HG03342 (cell line): ENCODE measurements around the gene SSH3.
"Not testable (repeated sequence)": the region's sequence is repeated elsewhere in the genome, so short reads cannot be mapped to it uniquely, and the experiment has no call there.

Experiments
- ATAC-seq: cut with Tn5 transposase; IDR thresholded peaks from one replicate; pipeline ENCODE4 v1.9.1; 2021; ENCODE audit warnings: mild to moderate bottlenecking, moderate library complexity; ENCODE audit not compliant: unreplicated experiment

The SSH3 gene

GRCh38 chr11:67310246-67311050 is 7.1 kb downstream of the SSH3 start:
- ATAC-seq: no peak

DNA sequence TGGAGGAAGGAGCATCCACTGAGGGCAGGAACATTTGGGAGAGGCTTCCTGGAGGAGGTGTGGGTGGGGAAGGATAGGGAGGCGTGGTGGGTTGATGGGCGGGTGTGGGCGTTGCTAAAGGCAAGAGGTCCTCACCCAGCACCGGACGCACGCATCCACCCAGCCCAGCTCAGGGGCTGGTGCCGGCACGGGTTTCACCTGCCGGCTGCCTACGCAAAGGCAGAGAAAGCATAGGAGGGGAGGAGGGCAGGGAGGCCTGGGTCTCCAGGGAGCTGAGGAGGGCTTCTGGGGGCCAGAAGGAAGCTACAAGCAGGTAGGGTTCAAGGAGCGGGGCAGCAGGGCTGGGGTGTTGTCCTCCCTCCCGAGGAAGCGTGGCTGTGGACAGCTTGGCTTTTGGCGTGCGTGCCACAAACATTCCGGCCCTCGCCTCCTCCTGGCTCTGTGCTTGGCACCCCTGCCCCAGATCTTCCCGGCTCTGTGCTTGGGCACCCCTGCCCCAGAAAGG is 7.8 kb downstream of the SSH3 start:
- ATAC-seq: no peak

GRCh38 chr11:67311556-67312082 is 8.3 kb downstream of the SSH3 start:
- no peak for ATAC-seq

- ATAC-seq: no peak
These were observed 9.1 kb downstream of the SSH3 start for GRCh38 chr11:67312187-67313021.

GRCh38 chr11:67313125-67313890 is 10.0 kb downstream of the SSH3 start:
- no peak for ATAC-seq

DNA sequence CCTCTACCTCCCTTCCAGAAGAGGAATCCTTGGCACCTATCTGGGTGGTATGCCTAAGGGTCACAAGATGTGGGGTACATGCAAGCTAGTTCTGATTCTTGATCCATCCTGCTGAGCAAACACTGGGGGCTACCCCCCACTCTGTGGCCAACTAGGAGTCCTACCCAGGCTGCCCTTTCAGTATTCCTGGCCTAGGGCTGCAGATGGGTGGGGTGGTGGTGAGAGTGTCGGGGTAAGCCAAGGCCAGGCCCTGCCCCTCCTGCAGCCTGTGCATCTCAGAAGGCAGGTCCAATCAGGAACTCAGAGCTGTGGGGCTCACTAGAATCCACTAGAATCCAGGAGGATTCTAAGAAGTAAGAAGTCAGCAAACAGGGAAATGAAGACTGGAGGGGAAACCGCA is 10.9 kb downstream of the SSH3 start:
- ATAC-seq: no peak

DNA sequence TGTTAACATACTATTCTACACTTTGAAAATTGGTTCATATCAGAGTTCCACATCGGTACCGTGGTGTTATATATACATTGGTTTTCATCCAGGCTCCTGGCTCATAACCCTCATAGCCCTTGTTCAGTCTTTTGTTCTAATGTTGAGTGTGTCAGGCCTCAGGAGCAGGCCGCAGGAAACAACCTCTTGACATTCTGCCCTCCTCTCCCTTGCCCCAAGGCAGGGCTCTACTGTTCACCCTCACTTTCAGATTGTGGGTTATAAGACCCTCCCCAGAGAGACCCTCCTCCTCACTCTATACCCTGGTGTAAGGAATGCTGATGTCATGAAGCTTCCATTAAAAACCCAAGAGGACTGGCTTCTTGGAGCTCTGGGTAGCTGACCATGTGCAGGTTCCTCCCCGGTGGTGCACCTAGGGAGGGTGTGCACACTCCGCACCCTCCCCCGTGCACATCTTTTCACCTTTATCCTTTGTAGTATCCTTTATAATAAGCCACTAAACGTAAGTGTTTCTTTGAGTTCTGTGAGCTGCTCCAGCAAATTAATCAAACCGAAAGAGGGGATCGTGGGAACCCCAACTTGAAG is 12.1 kb downstream of the SSH3 start:
- no peak for ATAC-seq

- ATAC-seq: no peak
These were observed 13.5 kb downstream of the SSH3 start for GRCh38 chr11:67316882-67317204.

- peak; percentile 81 for ATAC-seq
These were observed 14.0 kb downstream of the SSH3 start for GRCh38 chr11:67317205-67317887.

- ATAC-seq: no peak
These were observed 14.7 kb downstream of the SSH3 start for GRCh38 chr11:67317888-67318555.

DNA sequence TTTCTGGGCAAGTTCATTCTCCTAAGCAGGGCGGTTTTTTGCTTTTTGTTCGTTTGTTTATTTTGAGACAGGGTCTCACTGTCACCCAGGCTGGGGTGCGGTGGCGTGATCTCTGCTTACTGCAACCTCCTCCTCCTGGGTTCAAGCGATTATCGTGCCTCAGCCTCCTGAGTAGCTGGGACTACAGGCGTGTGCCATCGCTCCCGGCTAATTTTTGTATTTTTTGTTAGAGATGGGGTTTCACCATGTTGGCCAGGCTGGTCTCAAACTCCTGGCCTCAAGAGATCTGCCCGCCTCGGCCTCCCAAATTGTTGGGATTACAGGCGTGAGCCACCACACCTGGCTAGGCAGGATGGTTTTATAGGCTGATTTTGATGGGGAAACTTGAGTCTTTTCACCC is 15.5 kb downstream of the SSH3 start:
- ATAC-seq: not testable (repeated sequence)

DNA sequence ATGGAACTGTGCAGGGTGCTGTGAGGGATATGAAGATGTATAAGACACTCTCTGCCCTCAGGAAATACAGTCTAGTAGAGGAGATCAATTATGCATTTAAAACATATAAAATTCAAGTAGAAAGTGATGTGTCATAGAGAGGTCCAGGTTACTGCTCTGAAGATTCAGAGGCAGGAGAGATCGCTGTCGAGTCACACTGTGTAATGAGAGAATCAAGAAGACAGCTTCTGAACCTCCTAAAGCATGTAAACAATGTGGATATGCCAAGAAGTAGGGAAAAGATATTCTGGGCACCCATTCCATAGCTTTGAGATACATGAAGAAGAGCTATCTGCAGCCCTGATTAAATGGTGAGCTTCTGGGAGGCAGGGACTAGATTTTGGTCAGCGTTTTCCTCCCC is 16.7 kb downstream of the SSH3 start:
- ATAC-seq: no peak

DNA sequence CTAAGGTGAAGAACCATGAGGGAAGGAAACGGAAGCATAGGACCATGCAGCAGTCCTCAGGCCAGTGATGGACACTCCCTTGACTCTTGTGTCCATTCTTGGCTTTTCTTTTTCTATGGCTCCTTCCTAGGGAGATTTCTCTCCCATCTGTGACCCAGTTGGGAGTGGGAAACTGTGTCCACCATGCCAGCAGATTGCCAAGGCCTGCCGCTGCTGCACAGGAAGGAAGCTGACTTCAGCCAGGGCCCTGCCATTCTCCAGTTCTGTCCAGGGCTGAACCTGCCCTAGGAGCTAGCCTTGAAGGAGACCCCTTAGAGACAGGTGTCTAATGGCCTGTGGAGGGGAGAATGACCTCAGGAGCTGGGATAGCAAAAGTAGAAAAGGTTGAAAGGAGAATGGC is 17.4 kb downstream of the SSH3 start:
- ATAC-seq: no peak

DNA sequence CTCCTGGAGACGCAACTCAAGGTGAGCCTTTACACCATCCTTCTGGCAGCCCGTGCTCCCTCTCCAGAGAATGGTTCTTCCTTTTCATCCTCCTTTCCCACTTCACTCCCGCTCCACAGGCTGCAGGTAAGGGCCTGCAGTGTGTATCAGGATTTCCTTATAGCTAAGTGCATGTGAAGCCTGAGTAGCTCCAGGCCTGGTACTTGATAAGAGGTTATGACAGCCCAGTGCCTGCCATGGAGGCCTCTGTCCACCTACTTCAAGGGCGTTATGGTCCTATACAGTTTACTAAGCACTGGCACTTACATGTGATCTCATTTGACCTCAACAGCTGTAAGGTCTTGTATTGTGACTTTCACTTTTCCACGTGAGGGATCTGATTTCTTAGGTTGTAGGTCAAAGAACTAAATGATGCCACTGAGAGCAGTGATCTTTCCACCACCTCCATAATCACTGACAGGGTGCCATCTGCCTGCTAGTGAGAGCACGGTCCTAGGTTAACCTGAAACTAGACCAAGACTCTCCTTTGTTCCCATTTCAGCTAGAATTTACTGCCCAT is 18.1 kb downstream of the SSH3 start:
- no peak for ATAC-seq

- ATAC-seq: no peak
These were observed 18.7 kb downstream of the SSH3 start for GRCh38 chr11:67322049-67322448.

- no peak for ATAC-seq
These were observed 20.2 kb downstream of the SSH3 start for GRCh38 chr11:67323526-67323925.

- no peak for ATAC-seq
These were observed 28.9 kb downstream of the SSH3 start for GRCh38 chr11:67332081-67332691.

DNA sequence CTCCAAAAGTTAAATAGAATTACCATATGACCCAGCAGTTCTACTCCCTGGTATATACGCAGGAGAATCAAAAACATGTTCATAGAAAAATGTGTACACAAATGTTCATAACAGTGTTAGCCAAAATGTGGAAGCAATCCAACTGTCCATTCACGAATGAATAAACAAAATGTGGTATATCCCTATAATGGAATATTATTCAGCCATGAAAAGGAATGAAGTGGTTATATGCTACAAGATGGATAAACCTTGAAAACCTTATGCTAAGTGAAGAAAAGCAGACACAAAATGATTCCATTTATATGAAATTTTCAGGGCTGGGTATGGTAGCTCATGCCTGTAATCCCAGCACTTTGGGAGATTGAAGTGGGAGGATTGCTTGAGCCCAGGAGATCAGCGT is 33.9 kb downstream of the SSH3 start:
- no peak for ATAC-seq

- no peak for ATAC-seq
These were observed 40.9 kb downstream of the SSH3 start for GRCh38 chr11:67344264-67344663.
